Activated naive CD4-positive, alpha-beta T cell (primary cell): ENCODE data around the gene RIOX2.
"Not testable (repeated sequence)": the region's sequence is repeated elsewhere in the genome, so short reads cannot be mapped to it uniquely, and the experiment has no call there.

Experiments
- DNase-seq, 4 experiments: peaks; one replicate each; lab custom pipeline; 2025; lab: John Stamatoyannopoulos, UW

RIOX2 gene

GRCh38 chr3:97971679-97972567, at the start of gene RIOX2:
Gene RIOX2 (minus strand): TSS chr3:97972431. CDS start chr3:97967593, 4,838 bp downstream.
- DNase-seq: peak; percentile 34 to 66 (median 50)

- no peak for DNase-seq
Observed at GRCh38 chr3:98020412-98020811, 48.2 kb upstream of the RIOX2 start.

- no peak for DNase-seq
Observed at GRCh38 chr3:98018301-98018700, 46.1 kb upstream of the RIOX2 start.

GRCh38 chr3:98014268-98014585, 42.0 kb upstream of the RIOX2 start:
- DNase-seq: no peak

GRCh38 chr3:98013411-98014267, 41.4 kb upstream of the RIOX2 start:
- no peak for DNase-seq

- no peak for DNase-seq
Observed at GRCh38 chr3:98012979-98013378, 40.7 kb upstream of the RIOX2 start.

- not testable (repeated sequence) for DNase-seq
Observed at GRCh38 chr3:98010883-98011449, 38.7 kb upstream of the RIOX2 start.

GRCh38 chr3:98010194-98010882, 38.1 kb upstream of the RIOX2 start:
- DNase-seq: no peak

GRCh38 chr3:98008855-98009254, 36.6 kb upstream of the RIOX2 start:
- DNase-seq: no peak

- no peak for DNase-seq
Observed at GRCh38 chr3:98005438-98005837, 33.2 kb upstream of the RIOX2 start.

GRCh38 chr3:98004721-98005120, 32.5 kb upstream of the RIOX2 start:
- DNase-seq: no peak

GRCh38 chr3:98003306-98003969, 31.2 kb upstream of the RIOX2 start:
- no peak for DNase-seq

GRCh38 chr3:98002717-98003116, 30.5 kb upstream of the RIOX2 start:
- DNase-seq: no peak

GRCh38 chr3:97999994-98000393, 27.8 kb upstream of the RIOX2 start:
- no peak for DNase-seq

GRCh38 chr3:97999103-97999502, 26.9 kb upstream of the RIOX2 start:
- DNase-seq: no peak

GRCh38 chr3:97996988-97997387, 24.8 kb upstream of the RIOX2 start:
- DNase-seq: no peak

GRCh38 chr3:97994328-97994945, 22.2 kb upstream of the RIOX2 start:
- no peak for DNase-seq

GRCh38 chr3:97993526-97993925, 21.3 kb upstream of the RIOX2 start:
- DNase-seq: no peak

GRCh38 chr3:97992547-97993173, 20.4 kb upstream of the RIOX2 start:
- no peak for DNase-seq

GRCh38 chr3:97991293-97991682, 19.1 kb upstream of the RIOX2 start:
- DNase-seq: no peak
